Fibroblast of skin of left quadriceps (primary cell): ENCODE results near the gene CXCL5.
"Not testable (repeated sequence)": the region's sequence is repeated elsewhere in the genome, so short reads cannot be mapped to it uniquely, and the experiment has no call there.

ENCODE experiments used
- DNase-seq, 2 experiments: peaks; one replicate each; pipeline ENCODE4 v3.0.0-alpha.2; 2013; ENCODE audit warnings: low read depth in 2 of 2

Gene CXCL5

DNA sequence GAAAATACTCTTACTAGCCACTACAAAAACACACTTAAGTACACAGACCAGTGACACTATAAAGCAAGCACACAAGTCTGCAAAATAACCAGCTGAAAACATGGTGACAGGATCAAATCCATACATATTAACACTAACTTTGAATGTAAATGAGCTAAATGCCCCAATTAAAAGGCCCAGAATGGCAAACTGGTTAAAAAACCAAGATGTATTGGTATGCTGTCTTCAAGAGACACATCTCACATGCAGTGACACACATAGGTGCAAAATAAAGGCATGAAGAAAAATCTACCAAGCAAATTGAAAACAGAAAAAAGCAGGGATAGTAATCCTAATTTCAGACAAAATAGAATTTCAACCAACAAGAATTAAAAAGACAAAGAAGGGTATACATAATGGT lies 27.5 kb downstream of the CXCL5 start:
- no peak for DNase-seq

GRCh38 chr4:73970011-73970410 lies 28.5 kb downstream of the CXCL5 start:
- no peak for DNase-seq

- DNase-seq = no peak
Observed at GRCh38 chr4:73967866-73968265, 30.6 kb downstream of the CXCL5 start.

- DNase-seq = no peak
Observed at GRCh38 chr4:73964862-73965611, 33.4 kb downstream of the CXCL5 start.

DNA sequence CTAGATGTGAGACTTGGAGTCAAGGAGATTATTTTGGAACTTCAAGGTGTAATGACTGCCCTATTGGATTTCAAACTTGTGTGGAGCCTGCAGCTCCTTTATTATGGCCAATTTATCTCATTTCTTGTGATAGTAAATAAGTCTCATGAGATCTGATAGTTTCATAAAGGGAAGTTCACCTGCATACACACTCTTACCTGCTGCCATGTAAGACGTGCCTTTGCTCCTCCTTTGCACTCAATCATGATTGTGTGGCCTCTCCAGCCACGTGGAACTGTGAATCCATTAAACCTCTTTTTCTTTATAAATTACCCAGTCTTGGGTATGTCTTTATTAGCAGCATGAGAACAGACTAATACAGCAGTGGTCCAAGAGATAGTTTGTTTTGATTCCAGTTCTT lies 35.8 kb downstream of the CXCL5 start:
- no peak for DNase-seq

DNA sequence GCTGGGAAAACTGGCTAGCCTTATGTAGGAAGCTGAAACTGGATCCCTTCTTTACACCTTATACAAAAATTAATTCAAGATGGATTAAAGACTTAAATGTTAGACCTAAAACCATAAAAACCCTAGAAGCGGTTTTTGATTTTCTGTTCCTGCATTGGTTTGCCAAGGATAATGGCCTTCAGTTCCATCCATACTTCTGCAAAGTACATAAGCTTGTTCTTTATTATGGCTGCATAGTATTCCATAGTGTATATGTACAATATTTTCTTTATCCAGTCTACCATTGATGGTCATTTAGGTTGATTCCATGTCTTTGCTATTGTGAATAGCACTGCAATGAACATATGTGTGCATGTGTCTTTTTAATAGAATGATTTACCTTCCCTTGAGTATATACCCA lies 39.4 kb downstream of the CXCL5 start:
- not testable (repeated sequence) for DNase-seq

DNA sequence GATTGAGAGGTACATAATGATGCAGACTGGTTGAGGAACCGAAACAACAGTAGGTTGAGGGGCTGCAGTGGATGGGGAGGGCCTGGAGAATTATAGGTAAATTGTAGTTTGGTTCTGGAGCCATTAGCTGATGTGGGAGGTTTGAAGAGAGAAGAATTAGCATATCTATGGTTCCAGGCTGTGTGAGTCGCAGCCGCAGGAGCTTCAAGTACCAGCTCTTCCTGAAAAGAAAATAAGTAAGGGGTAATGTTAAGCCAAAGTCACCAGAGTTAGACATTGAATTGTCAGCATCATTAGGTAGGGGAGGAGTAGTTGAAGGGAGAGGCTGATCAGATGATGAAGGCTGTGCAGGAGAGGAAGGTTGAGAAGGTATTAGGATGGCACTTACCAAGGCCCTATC lies 46.1 kb downstream of the CXCL5 start:
- no peak for DNase-seq

DNA sequence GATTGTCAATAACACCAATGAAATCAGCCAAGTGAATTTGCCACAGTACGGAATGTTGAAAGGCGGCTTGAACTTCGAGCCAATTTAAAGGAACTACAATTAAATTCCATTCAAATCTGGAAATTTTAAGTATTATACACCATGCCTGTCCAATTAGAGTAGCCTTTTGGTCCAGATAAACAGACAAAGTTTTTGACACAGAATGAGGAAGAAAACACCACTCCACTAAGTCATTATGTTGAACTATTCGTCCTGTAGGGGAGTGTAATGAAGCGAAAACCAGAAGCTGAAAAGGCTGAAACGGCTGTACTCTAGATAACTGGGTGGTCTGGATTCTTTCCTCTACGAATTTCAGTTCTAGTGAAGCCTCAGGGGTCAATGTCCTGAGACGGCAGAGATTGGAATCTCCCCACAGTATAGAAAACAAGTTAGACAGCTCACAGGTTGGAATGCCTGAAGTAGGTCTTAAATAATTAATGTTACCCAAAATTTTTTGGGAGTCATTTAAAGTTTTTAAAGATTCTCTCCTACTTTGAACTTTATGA lies 48.0 kb downstream of the CXCL5 start:
- DNase-seq = not testable (repeated sequence)

- no peak for DNase-seq
Observed at GRCh38 chr4:73948990-73949706, 49.3 kb downstream of the CXCL5 start.

DNA sequence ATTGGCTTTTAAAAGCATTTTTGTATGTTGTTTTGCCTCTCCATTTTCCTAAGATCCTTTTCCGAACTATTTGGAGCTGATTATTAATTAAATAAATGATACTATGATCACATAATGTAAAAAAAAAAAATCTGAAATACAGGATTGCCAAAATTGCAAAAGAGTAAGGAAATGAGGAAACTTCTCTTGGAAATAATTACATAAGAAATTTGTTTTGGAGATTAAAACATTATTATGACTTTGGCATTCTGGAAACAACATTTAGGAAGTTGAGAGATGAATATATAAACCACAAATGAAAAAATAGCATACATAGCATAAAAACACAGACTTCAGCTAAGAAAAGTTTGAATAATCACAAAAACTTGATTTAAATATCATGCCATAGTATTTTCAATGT lies 50.2 kb downstream of the CXCL5 start:
- no peak for DNase-seq

- no peak for DNase-seq
Observed at GRCh38 chr4:73947239-73947985, 51.1 kb downstream of the CXCL5 start.

GRCh38 chr4:73945674-73946449 lies 52.6 kb downstream of the CXCL5 start:
- DNase-seq = no peak
